ENCODE results near the gene HCFC1R1. TPM values are rescaled to one million over a fixed set of nuclear protein-coding genes. Genes with fewer than 3 reads are reported as not detected.

The HCFC1R1 gene
- polyA plus RNA-seq, 1 donor from 2014 or later: 19.0 TPM

GRCh38 chr16:3059723-3060242 is 36.0 kb upstream of the HCFC1R1 start:
- H3K9ac ChIP-seq (ENCODE audit: low read length): peak overlapping the region; percentile 88
- no peaks in the 10 kb centered on the region for H3K9me3 ChIP-seq (ENCODE audit: low read length)
- H3K27ac ChIP-seq (ENCODE audit: low read length): no peak overlapping the region
- TF ChIP-seq REST (IDR thresholded peaks at IDR 0.05; ENCODE audit: borderline replicate concordance) (no peak), EZH2 (IDR thresholded peaks at IDR 0.05; ENCODE audit: borderline replicate concordance, insufficient read depth, low read length, poor library complexity, severe bottlenecking) (no peak), RAD21 (conservative IDR thresholded peaks at IDR 0.05) (no peak), TAF1 (IDR thresholded peaks at IDR 0.05; ENCODE audit: low read depth) (no peak), EP300 (conservative IDR thresholded peaks at IDR 0.05; ENCODE audit: poor library complexity, severe bottlenecking) (no peak), SMC3 (conservative IDR thresholded peaks at IDR 0.05; ENCODE audit: poor library complexity) (no peak), POLR2AphosphoS5 (IDR thresholded peaks at IDR 0.05) (no peak), MXI1 (conservative IDR thresholded peaks at IDR 0.05; ENCODE audit: poor library complexity, severe bottlenecking) (no peak)
- TF ChIP-seq, protein P1, sequence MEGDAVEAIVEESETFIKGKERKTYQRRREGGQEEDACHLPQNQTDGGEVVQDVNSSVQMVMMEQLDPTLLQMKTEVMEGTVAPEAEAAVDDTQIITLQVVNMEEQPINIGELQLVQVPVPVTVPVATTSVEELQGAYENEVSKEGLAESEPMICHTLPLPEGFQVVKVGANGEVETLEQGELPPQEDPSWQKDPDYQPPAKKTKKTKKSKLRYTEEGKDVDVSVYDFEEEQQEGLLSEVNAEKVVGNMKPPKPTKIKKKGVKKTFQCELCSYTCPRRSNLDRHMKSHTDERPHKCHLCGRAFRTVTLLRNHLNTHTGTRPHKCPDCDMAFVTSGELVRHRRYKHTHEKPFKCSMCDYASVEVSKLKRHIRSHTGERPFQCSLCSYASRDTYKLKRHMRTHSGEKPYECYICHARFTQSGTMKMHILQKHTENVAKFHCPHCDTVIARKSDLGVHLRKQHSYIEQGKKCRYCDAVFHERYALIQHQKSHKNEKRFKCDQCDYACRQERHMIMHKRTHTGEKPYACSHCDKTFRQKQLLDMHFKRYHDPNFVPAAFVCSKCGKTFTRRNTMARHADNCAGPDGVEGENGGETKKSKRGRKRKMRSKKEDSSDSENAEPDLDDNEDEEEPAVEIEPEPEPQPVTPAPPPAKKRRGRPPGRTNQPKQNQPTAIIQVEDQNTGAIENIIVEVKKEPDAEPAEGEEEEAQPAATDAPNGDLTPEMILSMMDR (IDR thresholded peaks at IDR 0.05; ENCODE audit: poor library complexity, severe bottlenecking): no peak
- peak overlapping the region; percentile 97 for H3K4me3 ChIP-seq (ENCODE audit: low read length)
- H3K79me2 ChIP-seq (replicated peaks; ENCODE audit: insufficient read depth, low read length): no peaks in the 10 kb centered on the region
- no peaks in the 10 kb centered on the region for H3K9me2 ChIP-seq (ENCODE audit: insufficient read depth, low read length)
- H4K20me1 ChIP-seq (ENCODE audit: insufficient read depth): no peaks in the 10 kb centered on the region
- no peaks in the 10 kb centered on the region for H3K36me3 ChIP-seq (ENCODE audit: insufficient read depth, low read length)
- no peaks in the 10 kb centered on the region for H3K27me3 ChIP-seq (ENCODE audit: insufficient read depth, low read depth, low read length)
- peak overlapping the region; percentile 76 for H2AFZ ChIP-seq (ENCODE audit: low read depth, low read length)
- H3K4me2 ChIP-seq (ENCODE audit: low read length): peak overlapping the region; percentile 39
- H3F3A ChIP-seq (ENCODE audit: insufficient read depth, low read length, poor library complexity, severe bottlenecking): no peaks in the 10 kb centered on the region

GRCh38 chr16:3059041-3059722 is 35.4 kb upstream of the HCFC1R1 start:
- H3K9me2 ChIP-seq (ENCODE audit: insufficient read depth, low read length): no peaks in the 10 kb centered on the region
- H3F3A ChIP-seq (ENCODE audit: insufficient read depth, low read length, poor library complexity, severe bottlenecking): no peaks in the 10 kb centered on the region
- no peaks in the 10 kb centered on the region for H3K36me3 ChIP-seq (ENCODE audit: insufficient read depth, low read length)
- H3K9ac ChIP-seq (ENCODE audit: low read length): peak overlapping the region; percentile 88
- H3K9me3 ChIP-seq (ENCODE audit: low read length): no peaks in the 10 kb centered on the region
- peak overlapping the region; percentile 85 for H2AFZ ChIP-seq (ENCODE audit: low read depth, low read length)
- H3K4me2 ChIP-seq (ENCODE audit: low read length): peak overlapping the region; percentile 55
- H3K4me3 ChIP-seq (ENCODE audit: low read length): peak overlapping the region; percentile 97
- TF ChIP-seq EP300 (conservative IDR thresholded peaks at IDR 0.05; ENCODE audit: poor library complexity, severe bottlenecking) (peak; percentile 19), MXI1 (conservative IDR thresholded peaks at IDR 0.05; ENCODE audit: poor library complexity, severe bottlenecking) (peak; percentile 69), REST (IDR thresholded peaks at IDR 0.05; ENCODE audit: borderline replicate concordance) (peak; percentile 37), EZH2 (IDR thresholded peaks at IDR 0.05; ENCODE audit: borderline replicate concordance, insufficient read depth, low read length, poor library complexity, severe bottlenecking) (no peak), TAF1 (IDR thresholded peaks at IDR 0.05; ENCODE audit: low read depth) (no peak), RAD21 (conservative IDR thresholded peaks at IDR 0.05) (peak; percentile 85), POLR2AphosphoS5 (IDR thresholded peaks at IDR 0.05) (peak; percentile 71), SMC3 (conservative IDR thresholded peaks at IDR 0.05; ENCODE audit: poor library complexity) (peak; percentile 81)
- TF ChIP-seq, protein P1 (IDR thresholded peaks at IDR 0.05; ENCODE audit: poor library complexity, severe bottlenecking): peak; percentile 97
- no peaks in the 10 kb centered on the region for H3K79me2 ChIP-seq (replicated peaks; ENCODE audit: insufficient read depth, low read length)
- H3K27me3 ChIP-seq (ENCODE audit: insufficient read depth, low read depth, low read length): no peaks in the 10 kb centered on the region
- no peaks in the 10 kb centered on the region for H4K20me1 ChIP-seq (ENCODE audit: insufficient read depth)
- H3K27ac ChIP-seq (ENCODE audit: low read length): peak overlapping the region; percentile 51
